GM19238 (cell line): ENCODE results near the gene ADGRG4.

Source experiments
- DNase-seq: peaks from one replicate; pipeline ENCODE4 v3.0.0; 2011; ENCODE audit warnings: low spot score; ENCODE audit not compliant: insufficient read length

The ADGRG4 gene

DNA sequence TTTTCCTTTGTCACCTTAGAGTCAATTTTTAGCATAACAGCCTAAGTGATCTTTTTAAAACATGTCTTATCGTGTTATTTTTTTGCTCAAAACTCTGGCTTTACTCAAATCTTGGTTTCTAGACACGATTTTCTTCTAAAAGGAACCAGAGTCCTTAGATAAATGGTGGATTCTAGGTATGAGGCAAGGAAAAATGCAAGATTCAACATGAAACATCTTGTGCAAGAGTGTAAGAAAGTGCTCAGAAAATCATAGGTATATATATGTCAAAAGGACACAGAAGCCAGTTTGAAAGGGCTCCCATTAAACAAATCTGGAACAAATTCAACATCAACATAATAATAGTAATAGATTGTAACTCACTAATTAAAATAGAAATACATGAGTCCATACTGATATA is 8.1 kb upstream of the ADGRG4 start:
- DNase-seq: no peak

DNA sequence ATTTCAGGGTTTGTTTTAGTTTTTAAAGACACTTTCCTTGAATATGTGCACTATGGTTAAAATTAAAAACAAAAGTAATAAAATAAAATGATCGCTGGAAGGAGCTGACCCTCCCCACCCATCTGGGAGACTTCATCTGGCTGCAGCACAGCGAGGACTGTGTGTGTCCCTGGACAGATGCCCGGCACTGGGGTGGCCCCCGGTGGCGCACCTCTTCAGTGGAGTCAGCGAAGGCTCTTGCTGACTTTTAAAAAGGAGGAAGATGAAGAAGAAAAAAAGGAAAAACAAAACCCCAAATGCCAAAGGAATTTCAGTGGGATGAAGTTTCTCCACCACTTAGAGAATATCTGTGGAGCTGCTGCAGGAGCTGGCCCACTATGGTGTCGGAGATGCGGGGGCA is 5.4 kb upstream of the ADGRG4 start:
- DNase-seq: no peak

DNA sequence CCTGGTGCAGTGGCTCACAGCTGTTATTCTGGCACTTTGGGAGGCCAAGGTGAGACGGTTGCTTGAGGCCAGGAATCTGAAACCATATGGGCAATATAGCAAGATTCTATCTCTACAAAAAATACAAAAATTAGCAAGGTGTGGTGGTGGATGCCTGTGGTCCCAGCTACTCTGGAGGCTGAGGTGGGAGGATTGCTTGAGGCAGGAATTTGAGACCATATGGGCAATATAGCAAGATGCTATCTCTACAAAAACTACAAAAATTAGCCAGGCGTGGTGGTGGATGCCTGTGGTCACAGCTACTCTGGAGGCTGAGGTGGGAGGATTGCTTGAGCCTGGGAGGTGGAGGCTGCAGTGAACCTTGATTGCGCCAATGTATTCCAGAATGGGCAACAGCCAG is 2.3 kb downstream of the ADGRG4 start:
- no peak for DNase-seq

DNA sequence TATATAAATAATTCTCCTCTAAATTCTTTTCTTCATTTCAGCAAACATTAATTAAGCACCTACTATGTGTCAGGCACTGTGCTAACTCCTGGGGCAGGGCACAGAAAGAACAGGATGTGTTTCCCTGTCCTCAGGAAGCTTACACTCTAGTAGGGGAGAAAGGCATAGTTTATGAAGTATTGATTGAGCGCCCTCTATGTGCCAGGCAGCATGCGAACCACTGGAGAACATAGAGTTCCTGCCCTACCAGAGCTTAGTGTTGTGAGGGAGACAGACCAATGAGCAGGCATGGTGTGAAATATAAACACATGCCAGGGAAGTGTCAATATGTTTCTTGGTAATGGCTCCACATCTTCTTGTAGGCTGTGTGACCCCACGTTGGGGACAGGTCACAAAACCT is 3.7 kb downstream of the ADGRG4 start:
- no peak for DNase-seq

DNA sequence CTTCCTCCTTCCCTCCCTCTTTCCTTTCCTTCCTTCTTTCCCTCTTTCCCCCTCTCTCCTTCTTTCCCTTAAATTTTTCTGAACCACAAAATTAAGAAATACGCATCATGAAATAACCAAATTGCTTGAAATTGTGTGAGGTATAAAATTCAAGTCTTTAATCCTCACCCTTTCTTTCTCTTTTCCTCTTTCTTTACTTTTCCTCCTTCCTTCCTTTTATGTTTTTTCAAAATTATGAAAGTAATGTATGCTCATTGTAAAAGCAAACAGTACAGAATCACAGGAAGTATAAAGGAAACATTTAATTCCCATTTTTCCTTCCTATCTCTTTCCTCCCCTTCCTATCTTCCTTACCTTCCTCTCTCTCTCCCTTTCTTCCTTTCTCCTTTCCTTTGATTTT is 5.4 kb downstream of the ADGRG4 start:
- no peak for DNase-seq

DNA sequence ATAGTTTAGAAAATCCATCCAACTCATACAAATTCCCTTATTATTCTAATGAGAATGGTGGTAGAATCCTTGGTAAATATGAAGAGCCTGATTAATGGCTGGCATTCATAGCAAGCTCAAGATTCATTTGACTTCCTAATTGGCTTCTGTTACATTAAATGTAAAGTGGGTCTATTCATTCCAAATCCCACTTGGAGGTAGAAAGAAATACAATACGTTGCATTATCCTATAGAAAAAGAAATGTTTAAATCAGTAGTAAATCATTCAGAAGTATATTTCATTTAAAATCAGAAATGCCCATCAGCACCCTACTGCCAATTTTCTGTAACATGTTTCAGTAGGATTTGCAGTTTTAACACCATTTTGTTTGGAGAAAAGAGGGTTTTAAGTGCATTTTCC is 6.7 kb downstream of the ADGRG4 start:
- DNase-seq: no peak

DNA sequence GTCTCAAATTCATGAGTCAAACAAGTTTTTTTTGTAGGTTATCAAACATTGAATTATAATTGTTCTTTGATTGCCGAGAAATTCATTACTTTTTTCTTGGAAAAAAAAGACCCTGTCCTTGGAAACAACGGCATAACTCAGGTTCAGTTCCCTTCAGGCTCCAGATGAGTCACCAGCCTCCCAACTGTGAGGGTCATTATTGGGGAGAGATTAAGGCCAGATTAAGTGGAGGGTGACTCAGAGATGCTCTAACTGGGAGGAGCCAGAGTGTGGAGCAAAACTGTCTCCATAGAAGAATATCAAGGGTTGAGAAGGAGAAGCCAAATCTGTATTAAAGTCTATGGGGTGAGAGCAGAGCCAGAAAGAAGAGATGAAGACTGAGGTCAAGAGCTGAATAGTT is 9.6 kb downstream of the ADGRG4 start:
- no peak for DNase-seq

DNA sequence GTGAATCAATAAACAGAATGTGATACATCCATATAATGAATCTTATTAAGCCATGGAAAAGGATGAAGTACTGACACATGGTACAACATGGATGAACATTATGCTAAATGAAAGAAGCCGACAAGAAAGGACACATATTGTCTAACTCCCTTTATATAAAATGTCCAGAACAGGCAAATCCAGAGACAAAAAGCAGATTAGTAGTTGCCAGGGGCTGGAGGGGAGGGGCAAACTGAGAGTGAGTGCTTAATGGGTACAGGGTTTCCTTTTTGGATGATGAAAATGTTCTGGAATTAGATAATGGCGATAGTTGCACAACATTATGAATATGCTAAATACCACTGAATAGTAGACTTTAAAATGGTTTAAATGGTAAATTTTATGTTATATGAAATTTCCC is 17.4 kb downstream of the ADGRG4 start:
- no peak for DNase-seq

DNA sequence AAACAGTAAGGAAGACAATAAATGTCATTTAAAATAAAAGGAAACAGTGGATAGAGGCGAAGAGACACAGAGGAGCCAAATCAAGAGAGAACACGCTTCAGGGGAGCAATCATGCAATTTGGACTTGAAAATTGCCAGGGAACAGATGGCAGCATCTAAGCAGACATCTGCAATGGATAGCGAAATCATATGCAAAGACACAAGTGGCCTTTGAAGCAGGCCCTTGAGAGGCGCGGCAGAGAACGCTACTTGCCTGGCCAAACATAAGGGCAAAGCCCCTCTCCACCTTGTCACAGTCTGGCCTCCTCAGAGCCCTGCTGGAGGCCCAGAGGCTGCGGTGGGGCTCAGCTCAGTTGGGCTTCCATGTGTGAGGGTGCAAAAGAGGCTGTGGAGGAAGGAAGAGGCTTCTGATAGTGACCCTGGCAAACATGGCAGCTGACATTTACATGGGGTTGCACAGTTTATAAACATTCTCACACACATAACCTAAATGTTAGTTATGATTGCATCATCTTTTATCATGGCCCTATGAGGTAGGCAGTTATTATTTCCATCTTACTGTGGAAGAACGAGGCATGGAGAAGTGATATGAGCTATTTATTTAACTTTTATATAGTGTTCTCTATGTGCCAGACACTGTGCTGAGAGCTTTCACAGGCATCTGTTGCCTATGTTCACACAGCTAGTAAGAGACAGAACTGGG is 18.3 kb downstream of the ADGRG4 start:
- DNase-seq: no peak

DNA sequence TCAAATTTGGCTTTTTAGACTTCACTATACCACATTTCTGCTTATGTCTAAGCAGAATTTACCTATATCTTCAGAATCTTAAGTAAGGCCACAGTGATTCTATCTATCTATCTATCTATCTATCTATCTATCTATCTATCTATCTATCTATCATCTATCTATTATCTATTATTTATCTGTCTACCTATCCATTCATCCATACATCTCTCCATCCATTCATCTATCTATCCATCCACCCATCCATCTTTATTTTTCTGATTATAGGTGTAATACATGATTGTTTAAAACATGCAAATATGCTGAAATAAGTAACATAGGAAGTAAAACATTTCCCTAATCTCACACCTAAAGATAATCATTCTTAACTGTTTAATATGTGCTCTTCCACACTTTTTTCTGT is 18.8 kb downstream of the ADGRG4 start:
- DNase-seq: no peak

DNA sequence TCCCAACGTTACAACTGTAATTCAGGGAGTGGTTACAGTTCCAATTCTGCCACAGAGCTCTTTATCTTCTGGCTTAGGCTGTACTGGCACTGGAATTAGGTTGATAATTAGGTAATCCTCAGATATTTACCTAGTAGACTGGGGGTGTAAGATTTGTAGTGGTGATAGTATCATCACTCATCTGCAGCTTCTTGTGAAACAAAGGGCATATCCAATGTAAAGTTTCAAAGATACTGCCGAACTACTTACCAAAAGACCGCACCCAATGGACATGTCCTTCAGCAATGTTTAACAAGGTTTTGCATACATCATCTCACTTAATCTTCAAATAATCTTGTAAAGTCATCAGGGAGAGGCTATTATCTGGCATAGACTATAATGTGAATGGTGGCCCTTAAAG is 20.8 kb downstream of the ADGRG4 start:
- DNase-seq: no peak

DNA sequence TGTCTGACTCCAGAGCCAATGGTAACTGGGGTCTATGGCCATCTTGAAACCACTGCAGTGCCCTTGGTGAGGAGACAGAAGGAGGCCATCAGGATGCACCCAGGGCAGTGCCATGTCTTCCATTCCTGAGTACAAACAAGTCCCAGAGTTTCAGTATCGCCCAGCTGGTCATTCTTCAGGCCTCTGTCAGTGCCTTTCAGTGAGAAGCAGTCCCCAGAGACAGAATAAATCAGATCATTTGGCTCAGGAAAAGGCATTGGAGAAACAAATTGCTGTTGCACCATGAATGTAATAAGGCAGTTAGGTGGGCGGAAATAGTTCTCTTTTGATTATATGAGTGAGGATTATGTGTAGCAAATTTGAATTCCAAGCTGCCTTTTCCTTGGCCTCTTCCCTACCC is 21.3 kb downstream of the ADGRG4 start:
- DNase-seq: no peak

DNA sequence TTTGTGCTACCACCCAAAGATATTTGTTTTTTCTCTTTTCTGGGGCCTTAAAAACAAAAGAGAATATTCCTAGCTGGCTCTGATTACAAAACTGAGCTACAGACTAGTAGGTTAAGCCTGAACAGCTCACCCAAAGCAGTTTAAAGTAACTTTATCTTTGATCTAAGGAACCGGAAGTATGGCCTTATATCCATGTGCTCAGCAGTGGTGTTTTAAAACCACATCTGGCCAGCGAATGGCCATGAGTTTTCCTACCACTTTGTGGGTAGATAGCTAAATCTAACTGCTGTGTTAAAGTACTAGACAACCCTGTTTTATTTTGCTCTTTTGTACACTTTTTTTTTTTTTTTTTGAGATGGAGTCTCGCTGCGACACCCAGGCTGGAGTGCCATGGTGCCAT is 24.6 kb downstream of the ADGRG4 start:
- DNase-seq: no peak

DNA sequence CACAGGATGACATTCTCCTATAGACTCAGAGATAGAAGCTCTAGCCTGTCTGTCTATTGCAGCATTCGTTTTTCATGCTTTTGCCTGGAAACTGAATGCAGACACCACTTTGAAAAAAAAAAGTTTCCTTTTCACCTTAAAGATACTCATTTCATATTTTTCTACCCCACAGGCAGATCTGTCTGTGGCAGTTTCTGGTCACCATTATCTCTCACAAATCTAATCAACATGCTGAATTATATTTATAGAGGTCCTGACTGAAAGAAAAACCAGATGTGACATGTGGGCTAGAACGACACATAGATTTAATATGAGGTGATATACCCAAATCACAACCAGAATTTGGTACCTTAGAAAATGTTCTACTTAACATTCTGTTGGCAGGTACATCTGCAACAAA is 28.2 kb downstream of the ADGRG4 start:
- DNase-seq: no peak

DNA sequence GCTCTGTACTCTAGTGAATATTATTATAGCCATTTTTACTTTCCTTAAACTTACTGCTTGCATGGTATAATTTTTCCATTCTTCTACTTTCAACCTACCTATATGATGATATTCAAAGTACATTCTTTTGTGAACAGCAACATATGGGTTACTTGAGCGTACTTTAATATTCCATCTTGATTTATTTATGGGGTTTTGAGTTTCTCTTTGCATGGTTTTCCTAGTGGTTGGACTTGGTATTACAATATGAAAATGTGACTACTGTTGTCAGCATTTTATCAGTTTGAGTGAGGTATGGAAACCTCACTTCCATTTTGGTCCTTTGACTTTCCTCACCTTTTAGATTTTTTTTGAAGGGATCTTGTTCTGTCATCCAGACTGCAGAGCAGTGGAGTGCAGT is 35.9 kb downstream of the ADGRG4 start:
- DNase-seq: no peak

DNA sequence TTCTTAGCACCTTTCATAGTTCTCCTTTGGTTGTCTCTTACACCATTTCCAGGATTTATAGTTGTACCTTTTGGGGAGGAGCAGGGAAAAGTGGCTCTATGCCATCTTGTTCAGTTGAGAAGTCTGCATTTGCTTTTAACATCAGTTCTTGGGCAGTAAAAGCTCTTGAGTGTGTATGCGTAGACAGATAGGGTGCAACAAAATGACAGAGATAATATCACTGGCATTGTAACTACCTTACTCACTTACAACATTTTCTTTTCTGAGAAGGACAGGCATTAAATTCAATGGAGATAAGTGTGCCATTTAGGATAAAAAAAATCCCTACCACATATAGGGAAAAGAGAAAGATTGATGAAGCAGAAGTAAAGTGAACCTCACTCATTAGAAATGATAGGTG is 38.9 kb downstream of the ADGRG4 start:
- DNase-seq: no peak

DNA sequence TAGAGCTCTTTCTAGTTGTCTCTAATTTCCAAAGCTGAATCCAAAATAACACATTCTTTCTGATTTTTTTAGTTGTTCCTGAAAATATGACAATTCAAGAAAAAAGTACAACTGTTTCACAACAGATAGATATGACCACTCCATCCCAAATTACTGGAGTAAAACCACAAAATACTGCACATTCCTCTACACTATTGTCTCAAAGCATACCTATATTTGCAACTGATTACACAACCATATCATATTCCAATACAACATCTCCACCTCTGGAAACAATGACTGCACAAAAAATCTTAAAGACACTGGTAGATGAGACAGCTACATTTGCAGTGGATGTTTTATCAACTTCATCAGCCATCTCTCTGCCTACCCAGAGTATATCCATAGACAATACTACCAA is 43.6 kb downstream of the ADGRG4 start:
- no peak for DNase-seq

DNA sequence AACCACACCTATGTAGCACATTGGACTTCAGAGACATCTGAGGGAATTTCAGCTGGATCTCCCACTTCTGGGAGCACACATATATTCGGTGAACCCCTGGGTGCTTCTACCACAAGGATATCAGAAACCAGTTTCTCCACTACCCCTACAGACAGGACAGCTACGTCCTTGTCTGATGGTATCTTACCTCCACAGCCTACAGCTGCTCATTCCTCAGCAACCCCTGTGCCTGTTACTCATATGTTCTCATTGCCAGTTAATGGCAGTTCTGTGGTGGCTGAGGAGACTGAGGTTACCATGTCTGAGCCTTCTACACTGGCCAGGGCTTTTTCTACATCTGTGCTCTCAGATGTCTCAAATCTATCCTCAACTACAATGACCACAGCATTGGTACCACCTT is 45.7 kb downstream of the ADGRG4 start:
- DNase-seq: no peak

DNA sequence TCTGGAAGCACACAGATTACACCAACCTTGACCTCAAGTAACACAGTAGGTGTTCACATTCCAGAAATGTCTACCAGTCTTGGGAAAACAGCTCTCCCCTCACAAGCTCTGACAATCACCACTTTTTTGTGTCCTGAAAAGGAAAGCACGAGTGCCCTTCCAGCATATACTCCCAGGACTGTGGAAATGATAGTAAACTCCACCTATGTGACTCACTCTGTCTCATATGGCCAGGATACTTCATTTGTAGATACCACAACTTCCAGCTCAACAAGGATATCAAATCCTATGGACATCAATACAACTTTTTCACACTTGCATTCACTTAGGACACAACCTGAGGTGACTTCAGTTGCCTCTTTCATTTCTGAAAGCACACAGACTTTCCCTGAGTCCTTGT is 46.9 kb downstream of the ADGRG4 start:
- DNase-seq: no peak

DNA sequence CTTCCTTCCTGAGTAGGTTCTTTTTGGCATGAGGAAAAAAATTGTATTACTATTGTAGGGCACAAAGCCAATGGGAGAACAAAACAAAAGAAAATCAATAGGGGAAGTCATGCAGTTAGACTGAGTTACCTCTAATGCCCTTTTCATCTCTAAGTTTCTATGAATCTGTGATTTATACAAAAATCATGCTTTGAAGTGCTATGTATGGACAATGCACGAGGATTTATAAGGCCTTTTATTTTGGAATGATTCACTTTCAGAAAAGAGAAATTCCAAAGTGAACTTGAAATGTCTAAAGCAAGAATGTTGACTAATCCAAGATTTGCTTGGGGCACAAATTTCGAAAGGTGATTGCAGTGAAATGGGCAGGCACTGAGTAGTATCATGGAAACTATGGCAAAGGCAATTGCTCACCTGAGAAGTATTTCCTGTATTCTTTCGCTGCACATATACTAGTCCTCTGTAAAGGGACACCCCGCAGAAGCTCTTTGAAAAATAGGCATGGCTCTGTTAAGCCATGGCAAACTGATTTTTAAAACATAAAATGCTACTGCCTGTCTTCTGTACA is 52.8 kb downstream of the ADGRG4 start:
- DNase-seq: no peak

DNA sequence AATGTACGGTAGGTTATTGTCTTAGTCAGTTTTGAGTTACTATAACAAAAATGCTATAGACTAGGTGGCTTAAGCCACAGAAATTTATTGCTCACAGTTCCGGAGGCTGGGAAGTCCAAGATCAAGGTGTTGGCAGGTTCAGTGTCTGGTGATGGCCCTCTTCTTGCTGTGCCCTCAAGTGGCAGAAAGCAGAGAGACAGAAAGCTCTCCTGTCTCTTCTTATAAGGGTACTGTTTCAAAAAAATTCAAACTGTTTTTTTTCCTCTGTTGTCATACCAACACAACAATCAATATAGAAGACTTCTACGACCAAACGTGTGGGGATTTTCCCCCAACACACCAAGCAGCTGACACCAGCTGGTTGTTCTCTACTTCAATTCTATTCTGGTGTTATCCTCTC is 53.4 kb downstream of the ADGRG4 start:
- DNase-seq: no peak

DNA sequence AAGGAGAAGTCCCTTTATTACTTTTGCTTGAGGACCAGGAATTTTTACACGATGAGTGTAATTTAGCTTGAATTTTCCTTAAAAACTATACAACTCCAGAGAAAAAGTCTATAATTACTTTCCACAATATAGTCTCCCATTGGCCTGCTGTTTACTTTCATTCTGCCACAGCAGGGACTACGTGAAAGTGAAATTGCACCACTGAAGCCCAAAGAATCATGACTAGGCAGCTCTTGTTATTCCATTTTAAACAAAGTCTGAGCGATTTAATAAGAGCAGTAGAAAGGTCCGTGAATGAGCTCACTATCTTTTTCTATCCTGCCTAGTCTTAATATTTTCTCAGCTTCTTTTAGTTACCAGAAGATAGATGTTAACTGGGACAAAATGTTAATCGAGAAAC is 68.6 kb downstream of the ADGRG4 start:
- DNase-seq: no peak

DNA sequence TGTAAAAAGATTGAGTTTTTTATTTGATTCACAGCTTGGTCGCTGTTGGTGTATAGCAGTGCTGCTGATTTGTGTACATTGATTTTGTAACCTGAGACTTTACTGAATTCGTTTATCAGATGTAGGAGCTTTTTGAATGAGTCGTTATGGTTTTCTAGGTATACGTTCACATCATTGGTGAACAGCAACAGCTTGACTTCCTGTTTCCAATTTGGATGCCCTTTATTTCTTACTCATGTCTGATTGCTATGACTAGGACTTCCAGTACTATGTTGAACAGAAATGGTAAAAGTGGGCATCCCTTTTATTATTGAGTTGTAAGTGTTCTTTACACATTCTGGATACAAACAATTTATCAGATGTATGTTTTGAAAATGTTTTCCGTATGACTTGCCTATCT is 76.0 kb downstream of the ADGRG4 start:
- DNase-seq: no peak
